IPS-18c (cell line): ENCODE data around the gene APEX1.
"Not testable (repeated sequence)": the region's sequence is repeated elsewhere in the genome, so short reads cannot be mapped to it uniquely, and the experiment has no call there.

ENCODE experiments used
- H3K4me3 ChIP-seq: 2 replicates; pipeline ENCODE4 v1.7.0; 2013; ENCODE audit warnings: low read depth, mild to moderate bottlenecking, low read length, moderate library complexity; ENCODE audit not compliant: insufficient read depth
- H3K9me3 ChIP-seq: one replicate; pipeline ENCODE4 v1.6.1; 2013; ENCODE audit warnings: mild to moderate bottlenecking, low read length, moderate library complexity; ENCODE audit not compliant: control insufficient read depth, insufficient read depth

The APEX1 gene

GRCh38 chr14:20429801-20430669 is 25.0 kb upstream of the APEX1 start:
- H3K9me3 ChIP-seq, result peaks cover 2% of the 10 kb centered on the region
- no peak overlapping the region for H3K4me3 ChIP-seq

- Histone ChIP-seq H3K9me3 (no peaks in the 10 kb centered on the region), H3K4me3 (peak overlapping the region; percentile 16)
These were observed 20.1 kb upstream of the APEX1 start for GRCh38 chr14:20434701-20435581.

GRCh38 chr14:20435582-20436362 is 19.3 kb upstream of the APEX1 start, which contains the start of gene KLHL33:
KLHL33 (minus strand) TSS chr14:20436166; CDS start chr14:20435811, 355 bp downstream.
- Histone ChIP-seq H3K9me3 (no peaks in the 10 kb centered on the region), H3K4me3 (peak within 1 kb of the TSS; percentile 16)

- Histone ChIP-seq H3K9me3 (no peaks in the 10 kb centered on the region), H3K4me3 (no peak overlapping the region)
These were observed 18.7 kb upstream of the APEX1 start for GRCh38 chr14:20436363-20436755.

GRCh38 chr14:20438664-20439063 is 16.4 kb upstream of the APEX1 start:
- no peak overlapping the region for H3K4me3 ChIP-seq
- no peaks in the 10 kb centered on the region for H3K9me3 ChIP-seq

GRCh38 chr14:20440465-20440864 is 14.6 kb upstream of the APEX1 start:
- Histone ChIP-seq H3K4me3 (no peak overlapping the region), H3K9me3 (no peaks in the 10 kb centered on the region)

- H3K4me3 ChIP-seq, result no peak overlapping the region; the same call in 1 of the 2 replicates
- no peaks in the 10 kb centered on the region for H3K9me3 ChIP-seq
These were observed 14.1 kb upstream of the APEX1 start for GRCh38 chr14:20440882-20441281.

GRCh38 chr14:20441461-20441860 is 13.6 kb upstream of the APEX1 start:
- Histone ChIP-seq H3K9me3 (no peaks in the 10 kb centered on the region), H3K4me3 (no peak overlapping the region)

- not testable (repeated sequence) for H3K9me3 ChIP-seq, H3K4me3 ChIP-seq
These were observed 11.4 kb upstream of the APEX1 start for GRCh38 chr14:20443650-20444049.

GRCh38 chr14:20446889-20447288 is 8.1 kb upstream of the APEX1 start:
- Histone ChIP-seq H3K4me3 (no peak overlapping the region), H3K9me3 (no peaks in the 10 kb centered on the region)

GRCh38 chr14:20452831-20453230 is 2.2 kb upstream of the APEX1 start:
- not testable (repeated sequence) for H3K9me3 ChIP-seq, H3K4me3 ChIP-seq

- Histone ChIP-seq H3K9me3 (no peaks in the 10 kb centered on the region), H3K4me3 (peak overlapping the region; percentile 56)
These were observed 602 bp downstream of the APEX1 start for GRCh38 chr14:20455355-20456300.

- Histone ChIP-seq H3K4me3 (peak overlapping the region; percentile 0; the same call in 1 of the 2 replicates), H3K9me3 (no peaks in the 10 kb centered on the region)
These were observed 1.9 kb downstream of the APEX1 start for GRCh38 chr14:20456971-20457370.

- H3K9me3 ChIP-seq, result no peaks in the 10 kb centered on the region
- H3K4me3 ChIP-seq, result no peak overlapping the region
These were observed 3.2 kb downstream of the APEX1 start for GRCh38 chr14:20458031-20458789.

GRCh38 chr14:20460458-20461224 is 5.6 kb downstream of the APEX1 start:
- peak overlapping the region; percentile 86 for H3K4me3 ChIP-seq

More at GRCh38 chr14:20460458-20461224, 5.6 kb downstream of the APEX1 start:
- no peaks in the 10 kb centered on the region for H3K9me3 ChIP-seq
